Spleen (tissue), 7 donors: ENCODE measurements around the gene MED10.

ENCODE experiments used
- POLR2A ChIP-seq, 3 donors: fragments of 450-650 bp; IDR thresholded peaks; one replicate each; pipeline ENCODE4 v1.5.1; 2017; ENCODE audit warnings: antibody characterized with exemption in 3 of 3, mild to moderate bottlenecking in 1 of 3
- TF ChIP-seq, protein P1 (sequence below), 11 experiments: fragments of 200-600 bp in 7 of 11; fragments of 450-650 bp in 4 of 11; sonication (generic) in 4 of 11; IDR thresholded peaks in 8 of 11; conservative IDR thresholded peaks in 3 of 11; 1 replicate in 7 of 11; 2 replicates in 4 of 11; pipeline versions ENCODE4 v1.4.0 to v1.8.0; 2016 to 2021; ENCODE audit warnings: antibody characterized with exemption in 11 of 11, inconsistent platforms in 4 of 11, mild to moderate bottlenecking in 1 of 11
- donor health status: DM: no; HTN: no; CAD: no; lungs with moderate emphysema.
- donor health status: DM: no; HTN: no; CAD: no.
- donor health status: DM: no; HTN: no; CAD: no.

DNA sequence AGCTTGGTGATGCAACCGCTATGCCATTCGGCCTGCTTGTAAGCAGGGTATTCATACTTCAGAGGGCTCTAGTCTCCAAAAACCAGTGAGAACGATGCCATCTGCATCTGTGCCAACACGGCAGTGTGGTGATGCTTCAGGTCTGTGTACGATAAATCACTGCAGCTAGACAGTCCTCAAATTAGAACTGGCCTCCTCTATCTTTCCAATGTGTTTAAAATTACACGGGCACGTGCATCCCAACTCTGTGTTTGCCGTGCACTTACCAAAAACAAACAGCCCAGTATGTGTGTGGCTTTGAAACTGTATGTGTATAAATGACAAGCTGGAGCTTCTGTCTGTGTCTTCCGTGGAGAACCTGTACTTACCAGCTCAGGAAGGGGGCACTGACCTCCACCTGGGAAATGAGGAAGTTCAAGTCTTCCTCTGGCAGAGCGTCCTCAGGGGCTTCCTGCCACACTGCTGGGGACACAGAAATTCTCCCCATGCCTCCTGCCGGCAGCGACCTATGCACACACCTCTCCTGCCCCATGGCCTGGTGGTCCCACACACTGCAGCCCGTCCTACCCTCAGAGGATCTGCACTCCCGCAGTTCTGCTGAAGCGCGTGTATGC, 12.3 kb downstream of the MED10 start:
- TF ChIP-seq, protein P1, sequence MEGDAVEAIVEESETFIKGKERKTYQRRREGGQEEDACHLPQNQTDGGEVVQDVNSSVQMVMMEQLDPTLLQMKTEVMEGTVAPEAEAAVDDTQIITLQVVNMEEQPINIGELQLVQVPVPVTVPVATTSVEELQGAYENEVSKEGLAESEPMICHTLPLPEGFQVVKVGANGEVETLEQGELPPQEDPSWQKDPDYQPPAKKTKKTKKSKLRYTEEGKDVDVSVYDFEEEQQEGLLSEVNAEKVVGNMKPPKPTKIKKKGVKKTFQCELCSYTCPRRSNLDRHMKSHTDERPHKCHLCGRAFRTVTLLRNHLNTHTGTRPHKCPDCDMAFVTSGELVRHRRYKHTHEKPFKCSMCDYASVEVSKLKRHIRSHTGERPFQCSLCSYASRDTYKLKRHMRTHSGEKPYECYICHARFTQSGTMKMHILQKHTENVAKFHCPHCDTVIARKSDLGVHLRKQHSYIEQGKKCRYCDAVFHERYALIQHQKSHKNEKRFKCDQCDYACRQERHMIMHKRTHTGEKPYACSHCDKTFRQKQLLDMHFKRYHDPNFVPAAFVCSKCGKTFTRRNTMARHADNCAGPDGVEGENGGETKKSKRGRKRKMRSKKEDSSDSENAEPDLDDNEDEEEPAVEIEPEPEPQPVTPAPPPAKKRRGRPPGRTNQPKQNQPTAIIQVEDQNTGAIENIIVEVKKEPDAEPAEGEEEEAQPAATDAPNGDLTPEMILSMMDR (IDR thresholded peaks at IDR 0.05 in 8 of 11, conservative IDR thresholded peaks at IDR 0.05 in 3 of 11) = no peak
- TF ChIP-seq POLR2A (IDR thresholded peaks at IDR 0.05) = no peak
